Head of caudate nucleus (tissue), 42 donors: ENCODE results near the gene MTMR10.

ENCODE experiments used
- DNase-seq, 42 donors: peaks; one replicate each; pipeline versions ENCODE4 v3.0.0 to v3.0.0-alpha.2; 2020 to 2021; ENCODE audit warnings: mixed read lengths in 7 of 42
- intact Hi-C: fragments of 100-400 bp; cut with DNase I; formaldehyde crosslinking; loops from one replicate; pipeline ENCODE4 v1.15.0; 2022

The MTMR10 gene

DNA sequence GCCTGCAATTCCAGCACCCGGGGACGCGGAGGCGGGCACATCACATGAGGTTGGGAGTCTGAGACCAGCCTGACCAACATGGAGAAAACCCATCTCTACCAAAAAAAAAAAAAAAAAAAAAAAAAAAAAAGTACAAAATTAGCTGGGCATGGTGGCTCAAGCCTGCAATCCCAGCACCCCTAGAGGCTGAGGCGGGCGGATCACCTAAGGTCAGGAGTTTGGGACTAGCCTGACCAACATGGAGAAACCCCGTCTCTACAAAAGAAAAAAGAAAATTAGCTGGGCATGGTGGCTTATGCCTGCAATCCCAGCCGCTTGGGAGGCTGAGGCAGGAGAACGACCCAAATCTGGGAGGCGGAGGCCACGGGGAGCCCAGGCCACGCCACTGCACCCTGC, 95.2 kb downstream of the MTMR10 start:
- intact Hi-C loops: no loop called here
- no peak for DNase-seq

DNA sequence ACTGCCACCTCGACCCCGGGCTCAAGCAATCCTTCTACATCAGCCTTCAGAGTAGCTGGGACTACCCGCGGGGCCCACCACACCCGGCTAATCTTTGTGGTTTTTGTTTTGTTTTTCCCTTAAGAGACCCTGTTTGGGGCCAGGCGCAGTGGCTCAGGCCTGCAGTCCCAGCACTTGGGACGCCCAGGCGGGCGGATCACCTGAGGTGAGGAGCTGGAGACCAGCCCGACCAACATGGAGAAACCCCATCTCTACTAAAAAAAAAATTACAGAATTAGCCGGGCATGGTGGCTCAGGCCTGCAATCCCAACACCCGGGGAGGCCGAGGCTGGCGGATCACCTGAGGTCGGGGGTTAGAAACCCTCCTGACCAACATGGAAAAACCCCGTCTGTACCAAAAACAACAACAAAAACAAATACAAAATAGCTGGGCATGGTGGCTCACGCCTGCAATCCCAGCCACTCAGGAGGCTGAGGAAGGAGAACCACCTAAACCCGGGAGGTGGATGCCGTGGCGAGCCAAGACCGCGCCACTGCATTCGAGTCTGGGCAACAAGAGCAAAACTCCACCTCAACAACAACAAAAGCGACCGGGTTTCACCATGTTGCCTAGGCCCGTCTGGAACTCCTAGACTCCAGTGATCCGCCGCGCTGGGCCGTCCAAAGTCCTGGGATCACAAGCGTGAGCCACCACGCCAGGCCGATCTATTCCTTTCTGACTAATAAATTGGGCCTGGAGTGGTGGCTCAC, 95.8 kb downstream of the MTMR10 start:
- intact Hi-C loops: no loop called here
- no peak for DNase-seq

DNA sequence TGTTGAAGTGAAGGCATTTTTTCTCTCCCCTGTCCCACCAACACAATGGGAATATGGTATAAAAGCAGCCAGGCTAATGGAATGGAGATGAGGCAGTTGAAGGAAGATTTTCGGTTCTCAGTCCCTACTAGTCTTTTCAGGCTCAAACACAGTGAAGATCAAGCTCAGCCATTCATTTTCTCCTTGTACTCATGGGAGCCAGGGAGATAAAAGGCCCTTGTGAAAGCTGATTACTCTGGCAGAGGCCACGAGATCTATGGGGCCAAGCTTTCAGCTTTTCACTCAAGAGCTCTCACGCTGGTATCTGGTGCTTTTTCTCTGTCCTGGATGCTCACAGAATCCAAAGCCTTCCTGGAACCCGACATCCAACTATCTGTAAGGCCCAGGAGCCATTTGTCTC, 102.2 kb downstream of the MTMR10 start:
- DNase-seq: peak in 24 of 42 donors; percentile 21 to 68 (median 38)
- intact Hi-C loops: no loop called here
